Measurements from ENCODE around the gene RNF34. TPM values are rescaled to one million over a fixed set of nuclear protein-coding genes. Genes with fewer than 3 reads are reported as not detected.

RNF34 gene
- total RNA-seq, 1 donor from 2014 or later = 45.1 TPM

GRCh38 chr12:121423682-121424623 lies 24.0 kb downstream of the RNF34 start:
- Histone ChIP-seq H3K27me3 (no peaks in the 10 kb centered on the region), H3K4me1 (no peaks in the 10 kb centered on the region), H3K27ac (no peak overlapping the region), H3K36me3 (peaks cover 47 to 70% of the 10 kb centered on the region in 2 donors), H3K4me3 (no peak overlapping the region), H3K9me3 (no peaks in the 10 kb centered on the region)
- DNase-seq (ENCODE audit: low spot score in 2 of 2) = no peak
- intact Hi-C loops (cut with DNase I) = no loop called here
- no peak for TF ChIP-seq CTCF (IDR thresholded peaks at IDR 0.05)

- intact Hi-C loops (cut with DNase I) = no loop called here
- TF ChIP-seq CTCF (IDR thresholded peaks at IDR 0.05) = no peak
- Histone ChIP-seq H3K4me3 (no peak overlapping the region), H3K27ac (no peak overlapping the region), H3K4me1 (no peaks in the 10 kb centered on the region), H3K27me3 (no peaks in the 10 kb centered on the region), H3K9me3 (no peaks in the 10 kb centered on the region), H3K36me3 (peaks cover 52 to 76% of the 10 kb centered on the region in 2 donors)
- no peak for DNase-seq (ENCODE audit: low spot score in 2 of 2)
Measured at GRCh38 chr12:121424624-121424975, 24.7 kb downstream of the RNF34 start.

GRCh38 chr12:121427556-121428050 lies 27.7 kb downstream of the RNF34 start:
- Histone ChIP-seq H3K27me3 (no peaks in the 10 kb centered on the region), H3K36me3 (peaks cover 55 to 85% of the 10 kb centered on the region in 2 donors), H3K4me3 (no peak overlapping the region), H3K9me3 (no peaks in the 10 kb centered on the region), H3K4me1 (no peaks in the 10 kb centered on the region), H3K27ac (no peak overlapping the region)
- TF ChIP-seq CTCF (IDR thresholded peaks at IDR 0.05) = no peak
- DNase-seq (ENCODE audit: low spot score in 2 of 2) = no peak
- intact Hi-C loops (cut with DNase I) = no loop called here

- Histone ChIP-seq H3K36me3 (peaks cover 55 to 83% of the 10 kb centered on the region in 2 donors), H3K4me1 (no peaks in the 10 kb centered on the region), H3K4me3 (no peak overlapping the region), H3K9me3 (no peaks in the 10 kb centered on the region), H3K27me3 (no peaks in the 10 kb centered on the region), H3K27ac (no peak overlapping the region)
- TF ChIP-seq CTCF (IDR thresholded peaks at IDR 0.05) = no peak
- DNase-seq (ENCODE audit: low spot score in 2 of 2) = no peak
- intact Hi-C loops (cut with DNase I) = no loop called here
Measured at GRCh38 chr12:121428883-121429282, 29.0 kb downstream of the RNF34 start.

- H3K4me3 ChIP-seq = no peak overlapping the region
- H3K4me1 ChIP-seq = no peaks in the 10 kb centered on the region
- intact Hi-C loops (cut with DNase I) = no loop called here
- H3K27me3 ChIP-seq = no peaks in the 10 kb centered on the region
- TF ChIP-seq CTCF (IDR thresholded peaks at IDR 0.05) = no peak
- H3K36me3 ChIP-seq = peaks cover 38 to 73% of the 10 kb centered on the region in 2 donors
- no peak overlapping the region for H3K27ac ChIP-seq
- DNase-seq (ENCODE audit: low spot score in 2 of 2) = no peak
- H3K9me3 ChIP-seq = no peaks in the 10 kb centered on the region
Measured at GRCh38 chr12:121430833-121431415, 31.0 kb downstream of the RNF34 start.

Measured in ascending aorta (tissue), 2 donors.